DND-41 (cell line): ENCODE results near the gene OSTF1.

Experiments
- ATAC-seq: fragments of 200-7000 bp; cut with Tn5 transposase; 3 replicates; pipeline ENCODE4 v1.9.1; 2021; ENCODE audit warnings: low read depth; ENCODE audit not compliant: insufficient read depth
- DNase-seq: peaks from one replicate; pipeline ENCODE4 v3.0.0-alpha.2; 2020
- H2AFZ ChIP-seq: 2 replicates; pipeline ENCODE4 v1.6.0; 2012; ENCODE audit warnings: low read depth, low read length
- H3K27ac ChIP-seq: 2 replicates; pipeline ENCODE4 v1.5.1; 2012; ENCODE audit warnings: low read length, inconsistent platforms
- H3K27me3 ChIP-seq: fragments of 200-600 bp; sonication (generic); 2 replicates; pipeline ENCODE4 v1.6.0; 2012; ENCODE audit warnings: low read length, mild to moderate bottlenecking, inconsistent platforms; ENCODE audit not compliant: insufficient read depth, poor library complexity
- H3K36me3 ChIP-seq: 2 replicates; pipeline ENCODE4 v1.5.1; 2012; ENCODE audit warnings: low read length, inconsistent platforms; ENCODE audit not compliant: insufficient read depth
- H3K4me1 ChIP-seq: 2 replicates; pipeline ENCODE4 v1.5.1; 2012; ENCODE audit warnings: mild to moderate bottlenecking, low read length; ENCODE audit not compliant: insufficient read depth
- H3K4me2 ChIP-seq: 2 replicates; pipeline ENCODE4 v1.6.0; 2012; ENCODE audit warnings: mild to moderate bottlenecking, moderate library complexity, low read length, inconsistent platforms; ENCODE audit not compliant: insufficient read depth
- H3K4me3 ChIP-seq, 2 experiments: fragments of 200-600 bp in 1 of 2; shearing (Covaris generic) in 1 of 2; 2 replicates each; pipeline ENCODE4 v1.5.1; 2012 to 2016; ENCODE audit warnings: inconsistent platforms in 2 of 2, low read length in 2 of 2, mild to moderate bottlenecking in 2 of 2, low read depth in 1 of 2, moderate library complexity in 1 of 2
- H3K79me2 ChIP-seq: 2 replicates; pipeline ENCODE4 v1.6.0; 2012; ENCODE audit warnings: low read length, inconsistent platforms; ENCODE audit not compliant: insufficient read depth
- H3K9ac ChIP-seq: 2 replicates; pipeline ENCODE4 v1.6.0; 2012; ENCODE audit warnings: low read depth, mild to moderate bottlenecking, inconsistent platforms, low read length, moderate library complexity
- H3K9me3 ChIP-seq: 2 replicates; pipeline ENCODE4 v1.5.1; 2012; ENCODE audit warnings: low read length, moderate library complexity, mild to moderate bottlenecking, inconsistent platforms; ENCODE audit not compliant: insufficient read depth, severe bottlenecking
- H4K20me1 ChIP-seq: 2 replicates; pipeline ENCODE4 v1.6.0; 2012; ENCODE audit warnings: low read length; ENCODE audit not compliant: insufficient read depth
- EZH2 ChIP-seq: IDR thresholded peaks from 3 replicates; pipeline ENCODE4 v1.6.1; 2012; ENCODE audit warnings: borderline replicate concordance, low read depth, mild to moderate bottlenecking, moderate library complexity, low read length, inconsistent platforms; ENCODE audit not compliant: severe bottlenecking
- TF ChIP-seq, protein P1 (sequence below): IDR thresholded peaks from 2 replicates; pipeline ENCODE4 v1.5.1; 2012; ENCODE audit warnings: borderline replicate concordance, low read length, moderate library complexity, mild to moderate bottlenecking; ENCODE audit not compliant: poor library complexity, severe bottlenecking; ENCODE audit errors: extremely low read depth

OSTF1 gene

GRCh38 chr9:75081632-75082031, 6.7 kb upstream of the OSTF1 start:
- no peak for DNase-seq
- Histone ChIP-seq H3K27ac (no peak overlapping the region; the same call in 1 of the 2 replicates), H3K79me2 (peaks cover 7% of the 10 kb centered on the region), H3K9ac (no peak overlapping the region), H2AFZ (no peak overlapping the region), H3K4me3 (no peak overlapping the region), H3K4me2 (no peak overlapping the region), H3K27me3 (no peaks in the 10 kb centered on the region), H3K4me1 (peaks cover 13% of the 10 kb centered on the region), H3K36me3 (no peaks in the 10 kb centered on the region), H3K9me3 (no peaks in the 10 kb centered on the region), H4K20me1 (no peaks in the 10 kb centered on the region)
- TF ChIP-seq, protein P1, sequence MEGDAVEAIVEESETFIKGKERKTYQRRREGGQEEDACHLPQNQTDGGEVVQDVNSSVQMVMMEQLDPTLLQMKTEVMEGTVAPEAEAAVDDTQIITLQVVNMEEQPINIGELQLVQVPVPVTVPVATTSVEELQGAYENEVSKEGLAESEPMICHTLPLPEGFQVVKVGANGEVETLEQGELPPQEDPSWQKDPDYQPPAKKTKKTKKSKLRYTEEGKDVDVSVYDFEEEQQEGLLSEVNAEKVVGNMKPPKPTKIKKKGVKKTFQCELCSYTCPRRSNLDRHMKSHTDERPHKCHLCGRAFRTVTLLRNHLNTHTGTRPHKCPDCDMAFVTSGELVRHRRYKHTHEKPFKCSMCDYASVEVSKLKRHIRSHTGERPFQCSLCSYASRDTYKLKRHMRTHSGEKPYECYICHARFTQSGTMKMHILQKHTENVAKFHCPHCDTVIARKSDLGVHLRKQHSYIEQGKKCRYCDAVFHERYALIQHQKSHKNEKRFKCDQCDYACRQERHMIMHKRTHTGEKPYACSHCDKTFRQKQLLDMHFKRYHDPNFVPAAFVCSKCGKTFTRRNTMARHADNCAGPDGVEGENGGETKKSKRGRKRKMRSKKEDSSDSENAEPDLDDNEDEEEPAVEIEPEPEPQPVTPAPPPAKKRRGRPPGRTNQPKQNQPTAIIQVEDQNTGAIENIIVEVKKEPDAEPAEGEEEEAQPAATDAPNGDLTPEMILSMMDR = no peak
- TF ChIP-seq EZH2 = no peak
- no peak for ATAC-seq

DNA sequence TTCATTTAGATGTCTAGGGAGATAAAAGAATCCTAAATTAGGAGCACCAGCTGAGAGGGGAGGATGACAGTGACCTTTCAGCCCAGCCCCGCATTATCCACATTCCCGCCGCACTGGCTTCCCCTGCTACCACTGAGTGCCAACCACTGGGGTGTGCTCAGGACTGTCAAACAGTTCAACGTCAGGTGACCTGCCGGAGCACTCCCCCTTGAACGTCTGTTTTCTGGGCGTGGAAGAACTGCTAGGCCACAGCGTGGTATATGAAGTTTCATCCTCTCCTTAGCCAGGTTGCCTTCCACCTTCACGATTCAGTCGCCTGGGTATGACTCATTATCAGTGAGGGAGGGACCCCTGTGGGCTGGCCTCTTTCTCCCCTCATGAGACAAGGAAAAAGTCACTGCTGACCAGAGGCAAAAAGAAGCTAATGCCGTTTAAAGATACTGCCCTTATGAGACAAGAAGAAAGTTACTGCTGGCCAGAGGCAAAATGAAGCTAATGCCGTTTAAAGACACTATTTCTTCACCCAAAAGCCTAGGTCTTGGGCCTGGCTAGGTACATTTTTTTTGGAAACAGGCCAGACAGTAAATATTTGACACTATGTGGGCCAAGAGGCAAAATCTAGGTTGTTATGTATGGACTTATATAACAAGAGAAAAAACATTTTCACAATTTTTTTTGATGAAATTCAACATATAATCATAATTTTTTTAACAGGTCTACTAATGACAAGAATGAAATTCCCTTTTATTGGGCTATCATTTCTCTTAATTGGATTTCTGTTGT, 4.9 kb upstream of the OSTF1 start:
- Histone ChIP-seq H3K4me2 (no peak overlapping the region), H3K27me3 (no peaks in the 10 kb centered on the region)

DNA sequence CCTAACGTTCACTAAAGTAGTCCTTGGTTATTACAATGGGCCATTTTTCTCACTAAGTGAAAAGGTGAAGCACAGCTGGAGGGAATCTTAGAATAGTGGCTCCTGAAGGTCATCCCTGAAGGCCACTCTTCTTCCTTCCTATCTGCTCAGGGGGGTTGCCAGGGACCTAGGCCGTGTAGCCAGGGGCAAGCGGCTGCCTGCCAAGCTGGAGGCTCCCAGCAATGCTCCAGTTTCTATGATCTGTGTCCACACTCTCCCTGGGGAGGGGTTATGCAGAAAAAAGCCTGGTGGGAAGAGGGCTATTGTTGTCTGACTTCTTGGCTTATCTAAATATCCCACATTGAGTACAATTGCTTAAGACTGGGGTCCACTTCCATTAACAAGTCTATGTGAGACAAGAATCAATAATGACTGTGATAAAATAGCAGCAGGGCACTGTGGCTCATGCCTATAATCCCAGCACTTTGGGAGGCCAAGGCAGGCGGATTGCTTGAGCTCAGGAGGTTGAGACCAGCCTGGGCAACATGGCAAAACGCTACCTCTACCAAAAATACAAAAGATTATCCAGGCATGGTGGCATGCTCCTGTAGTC, 4.1 kb upstream of the OSTF1 start:
- H3K27ac ChIP-seq = no peak overlapping the region
- no peaks in the 10 kb centered on the region for H4K20me1 ChIP-seq
- no peak overlapping the region for H3K4me2 ChIP-seq
- no peak overlapping the region for H3K4me3 ChIP-seq
- H2AFZ ChIP-seq = no peak overlapping the region
- peaks cover 21% of the 10 kb centered on the region for H3K79me2 ChIP-seq
- ATAC-seq (no peak), DNase-seq (no peak)
- no peaks in the 10 kb centered on the region for H3K36me3 ChIP-seq
- TF ChIP-seq, protein P1 = no peak
- TF ChIP-seq EZH2 = no peak
- no peaks in the 10 kb centered on the region for H3K9me3 ChIP-seq
- H3K27me3 ChIP-seq = no peaks in the 10 kb centered on the region
- no peak overlapping the region for H3K9ac ChIP-seq
- H3K4me1 ChIP-seq = peaks cover 19% of the 10 kb centered on the region

More for the DNA sequence above, 4.9 kb upstream of the OSTF1 start:
- Histone ChIP-seq H3K9me3 (no peaks in the 10 kb centered on the region), H4K20me1 (no peaks in the 10 kb centered on the region), H3K36me3 (no peaks in the 10 kb centered on the region), H3K4me1 (peaks cover 19% of the 10 kb centered on the region), H3K27ac (no peak overlapping the region; the same call in 1 of the 2 replicates), H3K9ac (no peak overlapping the region), H2AFZ (no peak overlapping the region), H3K79me2 (peaks cover 13% of the 10 kb centered on the region), H3K4me3 (no peak overlapping the region)
- ATAC-seq = no peak
- TF ChIP-seq, protein P1 = no peak
- no peak for TF ChIP-seq EZH2
- DNase-seq = no peak
